ENCODE results near the gene GLS. TPM values are rescaled to one million over a fixed set of nuclear protein-coding genes. Genes with fewer than 3 reads are reported as not detected.

Gene GLS
- total and polyA plus RNA-seq, 2 of the 13 experiments (the other 11 are each of a cell fraction or from before 2014, with no cell fraction given) = 78.6 to 183 TPM

- TF ChIP-seq ZHX2 (IDR thresholded peaks at IDR 0.05; ENCODE audit: low read depth) (0 out of 2 replicates have a peak, but pooled peaks have one; percentile 55), ZHX2 (CRISPR knock-in tag; IDR thresholded peaks at IDR 0.05; ENCODE audit: borderline replicate concordance) (peak; percentile 55; the same call in 1 of the 2 replicates), IRF1 (CRISPR knock-in tag; IDR thresholded peaks at IDR 0.05; ENCODE audit: low read depth) (no peak), ZFX (CRISPR knock-in tag; IDR thresholded peaks at IDR 0.05; ENCODE audit: low read depth) (peak; percentile 90), ZNF768 (CRISPR knock-in tag; IDR thresholded peaks at IDR 0.05) (peak; percentile 16; the same call in 1 of the 2 replicates), ATF6 (CRISPR knock-in tag; conservative IDR thresholded peaks at IDR 0.05) (peak; percentile 53; the same call in 1 of the 2 replicates), DR1 (CRISPR knock-in tag; IDR thresholded peaks at IDR 0.05) (peak; percentile 98), ZMYM4 (CRISPR knock-in tag; IDR thresholded peaks at IDR 0.05) (peak; percentile 90), AHR (CRISPR knock-in tag; IDR thresholded peaks at IDR 0.05) (peak; percentile 78; the same call in 1 of the 2 replicates), ZNF607 (CRISPR knock-in tag; IDR thresholded peaks at IDR 0.05; ENCODE audit: borderline replicate concordance) (no peak; the same call in 1 of the 2 replicates), KDM5B (CRISPR knock-in tag; IDR thresholded peaks at IDR 0.05; ENCODE audit: borderline replicate concordance) (peak; percentile 19; the same call in 1 of the 2 replicates), MLXIP (CRISPR knock-in tag; IDR thresholded peaks at IDR 0.05; ENCODE audit: borderline replicate concordance) (no peak; the same call in 1 of the 2 replicates), TCF12 (IDR thresholded peaks at IDR 0.05) (no peak), TCF12 (CRISPR knock-in tag; IDR thresholded peaks at IDR 0.05) (0 out of 2 replicates have a peak, but pooled peaks have one; percentile 10)
Measured at GRCh38 chr2:190880378-190881083, at the start of gene GLS (continued).

Data from HepG2 (cell line).